GM10266 (cell line): ENCODE measurements around the gene ACTR3C.

Experiments used
- DNase-seq: peaks from one replicate; pipeline ENCODE4 v3.0.0; 2012; ENCODE audit errors: extremely low spot score
- TF ChIP-seq, protein P1 (sequence below): IDR thresholded peaks from 2 replicates; pipeline ENCODE4 v1.5.1; 2012; ENCODE audit warnings: mild to moderate bottlenecking, low read depth; ENCODE audit not compliant: control insufficient read depth, insufficient read depth; ENCODE audit errors: missing control alignments

The ACTR3C gene

GRCh38 chr7:150326657-150327268 is 3.4 kb upstream of the ACTR3C start:
- no peak for DNase-seq
- TF ChIP-seq, protein P1, sequence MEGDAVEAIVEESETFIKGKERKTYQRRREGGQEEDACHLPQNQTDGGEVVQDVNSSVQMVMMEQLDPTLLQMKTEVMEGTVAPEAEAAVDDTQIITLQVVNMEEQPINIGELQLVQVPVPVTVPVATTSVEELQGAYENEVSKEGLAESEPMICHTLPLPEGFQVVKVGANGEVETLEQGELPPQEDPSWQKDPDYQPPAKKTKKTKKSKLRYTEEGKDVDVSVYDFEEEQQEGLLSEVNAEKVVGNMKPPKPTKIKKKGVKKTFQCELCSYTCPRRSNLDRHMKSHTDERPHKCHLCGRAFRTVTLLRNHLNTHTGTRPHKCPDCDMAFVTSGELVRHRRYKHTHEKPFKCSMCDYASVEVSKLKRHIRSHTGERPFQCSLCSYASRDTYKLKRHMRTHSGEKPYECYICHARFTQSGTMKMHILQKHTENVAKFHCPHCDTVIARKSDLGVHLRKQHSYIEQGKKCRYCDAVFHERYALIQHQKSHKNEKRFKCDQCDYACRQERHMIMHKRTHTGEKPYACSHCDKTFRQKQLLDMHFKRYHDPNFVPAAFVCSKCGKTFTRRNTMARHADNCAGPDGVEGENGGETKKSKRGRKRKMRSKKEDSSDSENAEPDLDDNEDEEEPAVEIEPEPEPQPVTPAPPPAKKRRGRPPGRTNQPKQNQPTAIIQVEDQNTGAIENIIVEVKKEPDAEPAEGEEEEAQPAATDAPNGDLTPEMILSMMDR: no peak

DNA sequence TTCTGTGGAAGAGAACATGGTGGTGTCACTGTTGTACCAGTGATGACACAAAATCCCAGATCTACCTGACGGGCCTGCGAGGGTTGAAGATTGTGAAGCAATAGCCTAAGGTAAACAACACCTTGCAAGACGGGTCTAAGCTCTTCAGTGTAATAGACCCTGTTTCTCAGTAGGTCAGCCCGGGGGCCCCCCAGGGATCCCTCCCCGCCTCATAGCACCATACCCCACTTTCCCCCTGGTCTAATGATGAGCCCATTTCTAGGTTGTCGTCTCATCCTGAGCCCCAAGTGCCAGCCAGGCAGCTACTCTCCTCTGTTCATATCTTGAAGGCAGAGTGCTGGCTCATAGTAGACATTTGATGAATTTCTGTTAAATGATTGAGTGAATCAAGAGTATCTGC is 2.6 kb upstream of the ACTR3C start:
- TF ChIP-seq, protein P1: no peak
- DNase-seq: no peak

GRCh38 chr7:150325110-150325611 is 1.8 kb upstream of the ACTR3C start:
- TF ChIP-seq, protein P1: no peak
- DNase-seq: no peak

GRCh38 chr7:150324373-150324961 is 1.1 kb upstream of the ACTR3C start:
- TF ChIP-seq, protein P1: no peak
- peak; percentile 26 for DNase-seq

DNA sequence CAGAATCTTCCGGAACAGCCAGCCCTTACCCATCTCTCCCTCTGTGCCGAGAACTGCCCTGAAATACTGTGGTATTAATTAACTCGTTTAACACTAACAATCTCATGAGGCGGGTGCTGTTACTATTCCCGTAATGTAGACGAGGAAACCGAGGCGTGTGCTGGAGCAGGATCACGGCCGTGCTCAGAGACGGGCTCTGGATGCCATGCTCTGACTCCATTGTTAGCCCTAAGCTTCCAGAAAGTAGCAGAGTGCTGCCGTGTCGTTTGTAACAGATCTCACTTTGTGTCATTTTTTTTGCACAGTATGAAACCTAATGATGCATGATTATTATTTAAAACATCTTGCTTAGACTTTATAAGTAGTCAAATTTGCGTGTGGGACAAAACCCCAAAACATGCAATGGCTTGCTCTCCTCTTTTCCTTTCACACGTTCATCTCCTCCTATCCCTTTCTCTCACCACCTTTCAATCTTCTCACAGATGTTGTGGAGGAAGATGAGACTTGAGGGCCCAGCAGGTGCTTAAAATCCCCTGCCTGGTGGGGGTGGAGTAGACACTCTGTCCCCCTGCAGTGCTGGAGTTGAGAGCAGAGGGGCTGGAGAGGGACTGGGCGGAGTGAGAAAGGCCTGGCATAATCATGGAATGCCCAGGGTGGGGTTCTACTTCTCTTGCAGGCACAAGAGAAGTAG is 482 bp upstream of the ACTR3C start:
- TF ChIP-seq, protein P1: no peak
- peak; percentile 17 for DNase-seq

DNA sequence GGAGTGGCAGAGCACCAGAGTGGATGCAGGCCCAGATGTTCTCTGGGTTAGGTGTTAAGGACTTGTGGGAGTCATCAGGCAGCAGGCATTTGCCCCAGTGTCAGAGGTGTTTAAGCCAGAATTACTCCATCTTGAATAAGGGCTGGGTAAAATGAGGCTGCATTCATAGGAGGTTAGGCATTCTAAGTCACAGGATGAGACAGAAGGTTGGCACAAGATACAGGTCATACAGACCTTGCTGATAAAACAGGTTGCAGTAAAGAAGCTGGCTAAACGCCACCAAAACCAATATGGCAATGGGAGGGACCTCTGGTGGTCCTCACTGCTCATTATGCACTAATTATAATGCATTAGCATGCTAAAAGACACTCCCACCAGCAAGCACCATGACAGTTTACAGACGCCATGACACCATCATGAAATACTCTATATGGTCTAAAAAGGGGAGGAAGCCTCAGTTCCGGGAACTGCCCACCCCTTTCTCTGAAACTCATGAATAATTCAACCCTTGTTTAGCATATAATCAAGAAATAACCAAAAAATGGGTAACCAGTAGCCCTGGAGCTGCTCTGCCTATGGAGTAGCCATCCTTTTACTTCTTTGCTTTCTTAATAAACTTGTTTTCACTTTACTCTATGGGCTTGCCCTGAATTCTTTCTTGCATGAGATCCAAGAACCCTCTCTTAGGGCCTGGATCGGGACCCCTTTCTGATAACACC is 1.1 kb downstream of the ACTR3C start:
- TF ChIP-seq, protein P1: no peak

More for the DNA sequence above, 1.1 kb downstream of the ACTR3C start:
- DNase-seq: peak; percentile 25
